NCI-H2227 (cell line): ENCODE measurements around the gene EPHA2.
"Not testable (repeated sequence)": the region's sequence is repeated elsewhere in the genome, so short reads cannot be mapped to it uniquely, and the experiment has no call there.

Experiments used
- DNase-seq: peaks from one replicate; lab custom pipeline; 2025; ENCODE audit not compliant: unreplicated experiment; lab: John Stamatoyannopoulos, UW

Gene EPHA2

DNA sequence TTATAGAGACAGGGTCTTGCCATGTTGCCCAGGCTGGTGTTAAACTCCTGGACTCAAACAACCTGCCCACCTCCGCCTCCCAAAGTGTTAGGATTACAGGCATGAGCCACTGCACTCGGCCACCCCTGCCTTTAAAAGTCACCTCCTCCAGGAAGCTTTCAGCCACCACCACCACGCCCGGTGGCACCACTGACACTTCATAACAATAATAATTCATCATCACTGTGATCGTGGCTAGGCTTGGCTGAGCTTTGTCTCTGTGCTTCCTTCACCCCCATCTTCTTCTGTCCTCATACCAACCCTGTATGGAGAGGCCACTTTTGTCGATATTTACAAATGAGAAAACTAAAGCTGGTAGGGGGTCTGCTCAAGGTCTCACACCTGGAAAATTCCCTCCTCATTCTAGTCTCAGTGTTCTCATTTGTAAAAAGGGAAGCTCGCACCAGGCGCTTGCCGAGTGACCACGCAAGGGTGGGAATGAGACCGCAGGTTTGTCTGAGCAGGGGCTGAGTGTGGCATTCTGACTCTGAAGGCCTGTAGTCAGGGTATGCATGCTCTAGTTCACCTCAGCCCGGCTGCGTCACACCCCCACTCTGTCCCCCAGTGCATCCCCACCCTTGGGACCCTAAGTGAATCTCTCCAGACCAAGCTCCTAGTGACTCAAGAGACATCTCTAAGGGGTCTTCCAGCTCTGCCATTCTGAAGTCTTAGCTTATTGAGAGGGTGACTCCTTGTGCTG lies 12.9 kb upstream of the EPHA2 start:
- DNase-seq, result no peak

DNA sequence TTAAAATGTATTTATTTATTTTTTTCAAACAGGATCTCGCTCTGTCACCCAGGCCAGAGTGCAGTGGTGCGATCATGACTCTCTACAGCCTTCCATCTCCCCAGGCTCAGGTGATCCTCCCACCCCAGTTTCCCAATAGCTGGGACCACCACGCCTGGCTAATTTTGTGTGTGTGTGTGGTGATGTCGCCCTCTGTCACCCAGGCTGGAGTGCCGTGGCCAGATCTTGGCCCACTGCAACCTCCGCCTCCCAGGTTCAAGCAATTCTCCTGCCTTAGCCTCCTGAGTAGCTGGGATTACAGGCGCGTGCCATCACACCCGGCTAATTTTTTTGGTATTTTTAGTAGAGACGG lies 12.3 kb upstream of the EPHA2 start:
- DNase-seq, result not testable (repeated sequence)

GRCh38 chr1:16167331-16168143 lies 11.7 kb upstream of the EPHA2 start:
- DNase-seq, result peak; percentile 85

- no peak for DNase-seq
Measured at GRCh38 chr1:16166117-16166516, 10.2 kb upstream of the EPHA2 start.

GRCh38 chr1:16165548-16165947 lies 9.7 kb upstream of the EPHA2 start:
- DNase-seq, result no peak

- no peak for DNase-seq
Measured at GRCh38 chr1:16165073-16165364, 9.2 kb upstream of the EPHA2 start.

- DNase-seq, result peak; percentile 90
Measured at GRCh38 chr1:16164213-16165072, 8.6 kb upstream of the EPHA2 start.

DNA sequence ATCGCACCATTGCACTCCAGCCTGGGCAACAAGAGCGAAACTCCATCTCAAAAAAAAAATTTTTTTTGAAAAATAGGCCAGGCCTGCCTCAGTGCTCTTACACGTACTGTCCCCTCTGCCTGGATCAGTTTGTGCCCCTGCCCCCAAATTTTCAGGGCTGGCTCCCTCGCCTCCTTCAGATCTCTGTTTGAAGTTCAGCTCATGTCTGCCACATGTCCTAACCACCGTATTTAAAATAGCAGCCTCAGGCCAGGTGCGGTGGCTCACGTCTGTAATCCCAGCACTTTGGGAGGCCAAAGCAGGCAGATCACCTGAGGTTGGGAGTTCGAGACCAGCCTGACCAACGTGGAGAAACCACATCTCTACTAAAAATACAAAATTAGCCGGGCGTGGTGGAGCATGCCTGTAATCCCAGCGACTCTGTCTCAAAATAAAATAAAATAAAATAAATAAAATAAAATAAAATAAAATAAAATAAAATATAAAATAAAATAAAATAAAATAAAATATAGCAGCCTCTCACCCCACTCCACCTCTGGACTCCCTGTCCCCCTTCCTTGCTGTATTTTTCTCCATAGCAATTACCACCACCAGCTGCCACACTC lies 7.8 kb upstream of the EPHA2 start:
- DNase-seq, result not testable (repeated sequence)

DNA sequence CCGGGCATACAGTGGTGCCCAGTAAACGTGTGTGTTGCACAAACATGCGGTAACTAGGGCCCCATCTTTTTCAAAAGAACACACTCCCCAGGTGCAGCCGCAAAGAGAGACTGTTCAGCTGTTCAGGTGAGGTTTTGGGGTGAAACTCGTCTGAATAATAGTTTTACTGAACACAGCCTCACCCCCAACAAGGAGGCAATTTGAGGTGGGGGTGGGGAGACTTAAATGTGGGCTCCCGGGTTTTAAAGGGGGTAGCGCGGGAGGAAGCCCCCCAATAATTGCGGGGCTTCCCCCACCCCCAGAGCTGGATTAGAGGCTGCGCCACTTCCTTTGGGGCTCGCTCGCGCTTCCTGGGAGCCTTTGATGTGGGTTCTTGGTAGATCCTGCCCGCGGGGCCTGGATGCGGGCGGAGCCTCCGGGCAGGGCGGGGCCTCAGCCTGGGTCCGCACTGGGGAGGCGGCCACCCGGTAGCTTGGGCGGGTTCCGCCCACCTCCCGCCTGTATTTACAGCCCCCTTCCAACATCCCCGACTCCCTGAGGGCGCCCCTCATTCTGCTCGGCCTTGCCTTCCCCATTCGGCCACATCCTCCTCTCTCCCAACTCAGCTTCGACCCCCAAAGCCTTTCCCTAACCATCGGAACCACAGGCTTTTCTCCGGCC lies 6.4 kb upstream of the EPHA2 start:
- no peak for DNase-seq

GRCh38 chr1:16161717-16162116 lies 5.8 kb upstream of the EPHA2 start:
- no peak for DNase-seq

DNA sequence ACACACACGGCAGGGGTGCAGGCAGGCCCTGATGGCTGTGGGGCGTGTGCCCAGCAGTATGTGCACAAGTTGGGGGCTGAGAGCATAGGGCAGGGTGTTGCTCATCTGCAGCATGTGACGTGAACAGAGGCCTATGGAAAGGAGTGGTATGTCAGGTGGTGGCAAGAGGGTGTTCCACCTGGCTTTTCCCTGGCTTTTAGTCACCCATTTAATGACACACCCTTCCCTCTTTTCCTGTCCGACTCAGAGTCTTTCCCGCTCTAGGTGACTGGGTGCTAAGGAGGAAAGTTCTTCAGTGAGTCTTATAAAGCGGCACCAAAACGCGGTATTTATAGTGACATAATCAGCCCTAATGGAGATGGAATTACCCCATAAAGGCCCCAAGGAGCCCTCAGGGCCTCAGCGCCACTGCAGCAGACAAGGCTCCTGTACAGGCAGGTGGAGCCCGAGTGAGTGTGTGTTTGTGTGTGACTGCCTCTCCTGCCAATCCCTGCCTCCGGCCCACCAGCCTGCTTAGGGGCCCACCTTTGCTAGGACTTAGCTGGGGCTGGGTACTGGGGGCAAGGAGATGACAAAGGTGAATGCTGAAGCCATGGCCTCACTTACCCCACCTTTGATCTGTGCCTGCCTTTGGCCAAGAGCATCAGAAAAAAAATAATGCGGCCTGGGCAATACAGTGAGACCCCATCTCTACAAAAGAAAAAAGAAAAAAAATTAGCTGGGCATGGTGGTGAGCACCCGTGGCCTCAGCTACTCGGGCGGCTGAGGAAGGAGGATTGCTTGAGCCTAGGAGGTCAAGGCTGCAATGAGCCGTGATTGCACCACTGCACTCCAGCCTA lies 3.3 kb upstream of the EPHA2 start:
- DNase-seq, result no peak

- no peak for DNase-seq
Measured at GRCh38 chr1:16158025-16158424, 2.2 kb upstream of the EPHA2 start.

- no peak for DNase-seq
Measured at GRCh38 chr1:16156848-16157495, 1.1 kb upstream of the EPHA2 start.

DNA sequence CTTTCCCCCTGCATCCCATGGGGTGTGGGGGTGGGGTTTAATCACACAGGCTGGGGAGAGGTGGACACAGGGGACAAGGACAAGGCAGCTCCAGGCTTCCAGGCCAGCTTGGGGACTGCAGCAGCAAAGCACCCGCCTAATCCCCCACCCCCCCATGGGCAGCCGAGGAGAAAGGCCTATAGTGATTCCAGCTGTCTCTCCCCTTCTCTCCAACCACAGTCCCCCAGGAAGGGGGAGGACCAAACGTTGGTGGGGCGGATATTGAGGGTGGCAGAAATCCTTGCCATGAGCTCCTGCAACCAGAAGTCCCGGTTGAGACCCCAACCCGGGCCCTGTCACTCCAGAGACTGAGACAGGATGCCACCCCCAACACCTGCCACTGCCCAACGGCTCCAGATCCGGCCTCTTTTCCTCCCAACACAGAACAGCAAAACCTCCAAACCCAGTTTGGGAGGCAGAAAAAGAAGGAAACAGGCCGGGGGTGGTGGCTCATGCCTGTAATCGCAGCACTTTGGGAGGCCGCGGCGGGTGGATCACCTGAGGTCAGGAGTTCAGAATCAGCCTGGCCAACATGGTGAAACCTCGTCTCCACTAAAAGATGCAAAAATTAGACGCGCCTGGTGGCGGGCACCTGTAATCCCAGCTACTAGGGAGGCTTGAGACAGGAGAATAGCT lies 1.7 kb downstream of the EPHA2 start:
- no peak for DNase-seq

GRCh38 chr1:16153096-16153998 lies 2.5 kb downstream of the EPHA2 start:
- no peak for DNase-seq

DNA sequence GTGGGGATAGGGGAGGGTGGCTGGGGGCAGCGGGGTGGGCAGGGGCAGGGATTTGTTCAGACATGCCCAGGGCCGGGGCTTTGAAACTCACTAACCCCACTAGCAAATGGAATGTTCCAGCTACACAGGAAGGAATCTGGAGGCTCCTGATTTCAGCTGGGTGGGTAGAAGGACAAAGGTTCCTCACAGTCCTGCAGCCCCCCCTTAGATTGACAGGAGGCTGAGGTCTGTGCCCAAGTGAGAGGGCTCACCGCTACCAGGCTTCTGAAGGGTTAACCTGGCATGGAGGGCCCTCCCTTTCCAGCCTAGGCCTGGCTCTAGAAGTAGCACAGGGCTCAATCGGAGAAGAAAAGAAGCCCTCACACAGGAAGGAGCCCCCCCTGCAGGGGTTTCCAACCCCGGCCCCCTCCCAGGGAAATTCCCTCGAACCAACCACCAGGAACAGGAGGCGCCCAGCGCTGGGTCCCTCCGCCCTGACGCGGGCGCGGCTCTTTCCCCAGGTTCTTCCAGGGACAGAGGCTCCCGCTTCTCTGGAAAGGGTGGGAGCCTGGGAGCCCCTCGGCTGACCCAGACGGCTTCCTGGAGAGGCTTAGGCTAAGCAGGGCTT lies 3.3 kb downstream of the EPHA2 start:
- DNase-seq, result no peak

- DNase-seq, result no peak
Measured at GRCh38 chr1:16151995-16152384, 3.9 kb downstream of the EPHA2 start.
